GM20000 (cell line): Measurements from ENCODE around the gene SEL1L3.
"Not testable (repeated sequence)": the region's sequence is repeated elsewhere in the genome, so short reads cannot be mapped to it uniquely, and the experiment has no call there.

Source experiments
- DNase-seq: peaks from one replicate; pipeline ENCODE4 v3.0.0; 2012; ENCODE audit warnings: low spot score
- TF ChIP-seq, protein P1 (sequence below): IDR thresholded peaks from 2 replicates; pipeline ENCODE4 v1.5.1; 2012; ENCODE audit warnings: mild to moderate bottlenecking, control low read depth; ENCODE audit errors: extremely low read depth, missing control alignments

The SEL1L3 gene

DNA sequence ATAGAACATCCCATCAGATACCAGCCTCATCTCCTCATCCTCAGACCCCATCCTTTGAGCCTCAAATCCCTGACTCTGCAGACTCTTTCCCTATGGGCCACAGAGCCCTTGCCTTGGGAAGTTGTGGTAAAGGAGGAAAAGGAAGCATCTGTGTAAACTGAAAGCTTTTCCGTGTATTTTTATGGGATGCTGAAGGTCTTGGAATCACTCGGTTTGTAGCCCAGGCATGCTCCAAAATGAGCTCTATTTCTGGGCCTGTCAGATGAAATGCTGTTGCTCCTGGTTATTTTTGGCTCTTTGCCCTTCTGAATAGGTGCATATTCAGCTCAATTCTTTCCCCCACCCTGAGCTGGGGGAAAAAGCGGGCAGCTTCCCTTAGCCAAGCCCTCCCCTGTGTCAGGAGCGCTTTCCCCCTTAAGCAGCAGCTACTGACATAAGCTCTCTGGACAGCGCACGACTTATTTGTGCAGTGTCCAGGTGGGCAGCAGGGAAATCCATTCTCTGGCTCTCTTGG lies 5.0 kb upstream of the SEL1L3 start:
- DNase-seq, result no peak
- TF ChIP-seq, protein P1, sequence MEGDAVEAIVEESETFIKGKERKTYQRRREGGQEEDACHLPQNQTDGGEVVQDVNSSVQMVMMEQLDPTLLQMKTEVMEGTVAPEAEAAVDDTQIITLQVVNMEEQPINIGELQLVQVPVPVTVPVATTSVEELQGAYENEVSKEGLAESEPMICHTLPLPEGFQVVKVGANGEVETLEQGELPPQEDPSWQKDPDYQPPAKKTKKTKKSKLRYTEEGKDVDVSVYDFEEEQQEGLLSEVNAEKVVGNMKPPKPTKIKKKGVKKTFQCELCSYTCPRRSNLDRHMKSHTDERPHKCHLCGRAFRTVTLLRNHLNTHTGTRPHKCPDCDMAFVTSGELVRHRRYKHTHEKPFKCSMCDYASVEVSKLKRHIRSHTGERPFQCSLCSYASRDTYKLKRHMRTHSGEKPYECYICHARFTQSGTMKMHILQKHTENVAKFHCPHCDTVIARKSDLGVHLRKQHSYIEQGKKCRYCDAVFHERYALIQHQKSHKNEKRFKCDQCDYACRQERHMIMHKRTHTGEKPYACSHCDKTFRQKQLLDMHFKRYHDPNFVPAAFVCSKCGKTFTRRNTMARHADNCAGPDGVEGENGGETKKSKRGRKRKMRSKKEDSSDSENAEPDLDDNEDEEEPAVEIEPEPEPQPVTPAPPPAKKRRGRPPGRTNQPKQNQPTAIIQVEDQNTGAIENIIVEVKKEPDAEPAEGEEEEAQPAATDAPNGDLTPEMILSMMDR, result no peak

DNA sequence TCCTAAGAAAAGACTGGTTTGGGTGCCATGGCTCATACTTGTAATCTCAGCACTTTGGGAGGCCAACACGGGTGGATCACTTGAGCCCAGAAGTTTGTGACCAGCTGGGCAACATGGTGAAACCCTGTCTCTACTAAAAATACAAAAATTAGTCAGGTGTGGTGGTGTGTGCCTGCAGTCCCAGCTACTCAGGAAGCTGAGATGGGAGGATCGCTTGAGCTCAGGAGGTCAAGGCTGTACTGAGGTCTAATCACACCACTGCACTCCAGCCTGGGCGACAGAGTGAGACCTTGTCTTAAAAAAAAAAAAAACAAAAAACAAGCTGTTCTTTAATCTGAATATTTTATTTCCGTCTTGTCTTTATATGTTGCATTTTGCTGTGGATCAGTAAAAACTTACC lies 3.6 kb upstream of the SEL1L3 start:
- not testable (repeated sequence) for DNase-seq

DNA sequence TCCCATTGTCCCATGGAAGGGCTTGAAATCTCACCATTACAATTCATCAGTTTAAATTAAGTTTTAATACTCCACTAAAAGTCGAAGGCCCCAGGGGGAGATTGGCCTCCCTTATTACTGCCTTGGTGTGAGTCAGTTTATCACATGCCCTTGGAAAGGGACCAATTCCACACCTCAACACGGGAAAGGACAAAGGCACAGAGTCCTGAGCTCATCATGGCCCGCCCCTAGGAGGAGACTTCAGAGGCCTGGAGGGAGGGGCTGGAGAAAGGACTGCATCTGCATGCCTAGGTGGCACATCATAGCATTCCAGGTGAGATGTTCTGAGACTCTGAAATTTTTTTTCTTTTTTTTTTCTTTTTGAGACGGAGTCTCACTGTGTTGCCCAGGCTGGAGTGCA lies 2.8 kb upstream of the SEL1L3 start:
- peak; percentile 38 for DNase-seq
- TF ChIP-seq, protein P1, result no peak

DNA sequence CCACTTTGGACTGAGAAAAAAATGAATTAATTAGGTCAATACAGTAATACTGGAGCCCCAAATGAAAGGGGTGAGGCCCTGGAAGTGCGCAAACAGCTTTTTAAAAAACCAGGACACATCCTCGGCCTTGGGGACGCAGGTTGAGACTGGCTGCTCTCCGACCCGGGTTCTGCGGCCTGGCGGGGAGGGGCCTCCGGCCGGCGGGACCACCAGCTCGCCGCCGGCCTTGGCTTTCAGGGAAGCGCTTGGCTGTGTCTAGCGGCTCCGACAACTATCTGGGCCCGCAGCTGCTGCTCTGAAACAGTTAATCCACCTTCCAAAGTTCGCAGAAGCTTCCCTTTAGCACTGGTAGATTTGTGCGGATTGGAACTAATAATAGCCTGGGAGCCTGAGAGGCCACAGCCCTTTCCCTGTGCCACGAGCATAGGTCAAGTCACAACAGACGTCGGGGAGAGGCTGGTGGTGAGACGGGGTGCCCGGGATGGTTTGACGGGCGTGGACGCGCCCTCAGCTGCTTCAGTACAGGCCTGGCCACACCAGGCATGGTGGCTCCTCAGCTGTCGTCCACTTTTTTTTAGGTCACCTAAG lies 1.1 kb upstream of the SEL1L3 start:
- DNase-seq, result no peak
- TF ChIP-seq, protein P1, result no peak

DNA sequence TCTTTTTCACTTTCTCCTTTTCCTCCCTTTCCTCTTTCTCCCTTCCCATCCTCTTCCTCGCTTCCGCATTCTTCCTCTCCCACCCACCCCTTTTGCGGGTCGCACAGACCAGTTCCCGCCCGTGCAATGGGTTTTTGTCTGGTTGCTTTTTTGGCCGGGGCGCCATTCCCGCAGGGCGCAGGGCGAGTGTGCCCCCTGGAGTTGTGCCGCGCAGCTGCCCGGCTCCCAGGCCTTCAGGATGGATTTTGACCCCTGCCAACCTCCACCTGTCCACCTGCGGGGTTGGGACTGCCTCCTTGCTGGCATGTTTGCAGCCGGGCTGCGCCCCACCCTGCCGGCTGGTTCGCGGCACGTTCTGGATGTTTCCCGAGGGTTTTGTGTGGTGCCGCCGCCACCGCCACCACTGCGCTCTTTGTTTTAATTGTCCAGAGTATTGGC lies 578 bp upstream of the SEL1L3 start:
- TF ChIP-seq, protein P1, result no peak
- peak; percentile 53 for DNase-seq

DNA sequence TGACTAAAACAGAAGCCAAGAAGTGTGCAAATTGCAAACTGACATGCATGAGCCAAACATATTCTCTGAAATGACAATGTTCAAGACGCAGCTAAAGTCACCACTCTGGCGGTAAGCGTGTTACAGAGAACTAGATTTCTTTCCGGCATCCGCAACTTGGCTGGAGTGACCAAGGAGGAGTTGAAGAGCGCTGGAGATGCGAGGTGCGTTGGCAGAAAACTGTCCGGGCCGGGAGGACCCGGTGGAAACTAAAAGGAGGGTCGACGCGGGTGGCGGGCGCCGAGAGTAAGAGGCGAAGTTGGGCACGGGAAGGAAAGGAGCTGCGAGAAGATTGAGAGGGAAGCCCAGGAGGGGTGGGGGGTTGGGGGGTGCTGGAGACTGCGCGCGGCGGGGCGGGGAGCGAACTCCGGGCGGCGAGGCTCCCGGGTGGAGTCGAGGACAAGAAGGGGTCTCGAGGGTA lies 807 bp downstream of the SEL1L3 start:
- TF ChIP-seq, protein P1, result no peak
- peak; percentile 59 for DNase-seq

DNA sequence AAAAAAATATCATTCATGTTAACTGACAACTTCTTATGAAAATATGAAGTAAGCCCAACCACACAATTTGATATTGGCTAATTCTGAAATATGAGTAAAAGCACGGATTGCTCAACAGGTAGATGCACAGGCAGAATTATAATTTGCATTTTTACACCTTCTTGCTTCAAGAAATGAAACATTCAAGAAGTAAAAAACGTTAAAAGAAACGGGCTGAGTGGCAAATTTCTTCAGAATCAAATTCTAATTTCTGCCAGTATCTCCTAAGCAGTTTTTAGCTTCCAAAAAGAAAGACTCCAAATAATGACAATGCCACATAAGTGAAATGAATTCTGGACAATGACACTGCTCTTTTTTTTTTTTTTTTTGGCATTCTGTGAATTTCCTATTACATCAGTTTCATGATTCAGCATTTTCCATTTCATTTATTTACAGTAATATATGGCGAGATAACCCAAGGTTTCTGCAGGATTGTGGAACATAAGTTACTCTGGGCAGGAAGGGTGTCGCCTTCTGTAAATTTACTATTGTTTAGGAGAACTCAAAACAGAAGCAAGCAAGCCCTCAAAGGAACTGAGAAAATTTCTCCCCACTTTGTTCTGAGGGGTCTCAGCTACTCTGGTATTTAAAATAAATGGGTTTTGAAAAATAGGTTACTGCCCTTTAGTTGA lies 1.4 kb downstream of the SEL1L3 start:
- TF ChIP-seq, protein P1, result no peak
- DNase-seq, result no peak
